Measurements from ENCODE around the gene CIC. TPM values are rescaled to one million over a fixed set of nuclear protein-coding genes. Genes with fewer than 3 reads are reported as not detected.
A peak's percentile ranks its signal among the peaks of the same experiment; 100 is the strongest.

CIC gene
- total and polyA plus RNA-seq, 9 of the 15 experiments (the other 6 are each of a cell fraction or from before 2014, with no cell fraction given): 0.07 to 44.7 (median 8.6) TPM

- TF ChIP-seq POLR3A (IDR thresholded peaks at IDR 0.05; ENCODE audit: borderline replicate concordance, extremely low read depth, insufficient read depth, insufficient read length) (no peak), POLR2G (IDR thresholded peaks at IDR 0.05; ENCODE audit: low read depth, low read length) (no peak), FIP1L1 (IDR thresholded peaks at IDR 0.05; ENCODE audit: low read depth, low read length, poor library complexity, severe bottlenecking) (no peak), MXI1 (IDR thresholded peaks at IDR 0.05; ENCODE audit: low read depth, low read length) (no peak), TFAM (CRISPR knock-in tag; conservative IDR thresholded peaks at IDR 0.05) (no peak), FOXM1 (IDR thresholded peaks at IDR 0.05; ENCODE audit: low read depth) (no peak), FOXM1 (CRISPR knock-in tag; IDR thresholded peaks at IDR 0.05; ENCODE audit: low read depth) (no peak), TCF7 (IDR thresholded peaks at IDR 0.05; ENCODE audit: borderline replicate concordance) (no peak), CTBP1 (IDR thresholded peaks at IDR 0.05; ENCODE audit: borderline replicate concordance) (0 out of 2 replicates have a peak, but pooled peaks have one; percentile 27), SAP30 (IDR thresholded peaks at IDR 0.05; ENCODE audit: borderline replicate concordance, insufficient read depth, low read depth, low read length, poor library complexity, severe bottlenecking) (peak; percentile 30), RFX1 (IDR thresholded peaks at IDR 0.05) (peak; percentile 51; the same call in 1 of the 2 replicates), ZFX (CRISPR knock-in tag; IDR thresholded peaks at IDR 0.05) (peak; percentile 36; the same call in 1 of the 2 replicates), ZBTB34 (CRISPR knock-in tag; IDR thresholded peaks at IDR 0.05) (no peak), ZNF146 (CRISPR knock-in tag; IDR thresholded peaks at IDR 0.05; ENCODE audit: unreplicated experiment) (no peak), PCBP2 (IDR thresholded peaks at IDR 0.05; ENCODE audit: low read depth, low read length, poor library complexity, severe bottlenecking) (no peak), PHB (CRISPR knock-in tag; IDR thresholded peaks at IDR 0.05) (no peak), ATF2 (CRISPR knock-in tag; IDR thresholded peaks at IDR 0.05) (peak; percentile 40; the same call in 1 of the 2 replicates), ETS2 (tag; IDR thresholded peaks at IDR 0.05; ENCODE audit: borderline replicate concordance, poor library complexity, severe bottlenecking) (no peak), YY1 (IDR thresholded peaks at IDR 0.05; ENCODE audit: borderline replicate concordance in 1 of 3, control insufficient read depth in 1 of 3, extremely low read depth in 1 of 3, insufficient read depth in 3 of 3, insufficient read length in 1 of 3, insufficient replicate concordance in 2 of 3, low read depth in 1 of 3, low read length in 2 of 3) (no peak)
These were observed 16.4 kb upstream of the CIC start (continued) for GRCh38 chr19:42252365-42253244.
